Measurements from ENCODE around the gene C1GALT1C1. TPM values are rescaled to one million over a fixed set of nuclear protein-coding genes. Genes with fewer than 3 reads are reported as not detected.
"Not testable (repeated sequence)": the region's sequence is repeated elsewhere in the genome, so short reads cannot be mapped to it uniquely, and the experiment has no call there.

Gene C1GALT1C1
- total RNA-seq, 5 donors from 2014 or later (not counting 1 experiment from before 2014, with no cell fraction given), result 6.6 to 18.5 (median 14.8) TPM

DNA sequence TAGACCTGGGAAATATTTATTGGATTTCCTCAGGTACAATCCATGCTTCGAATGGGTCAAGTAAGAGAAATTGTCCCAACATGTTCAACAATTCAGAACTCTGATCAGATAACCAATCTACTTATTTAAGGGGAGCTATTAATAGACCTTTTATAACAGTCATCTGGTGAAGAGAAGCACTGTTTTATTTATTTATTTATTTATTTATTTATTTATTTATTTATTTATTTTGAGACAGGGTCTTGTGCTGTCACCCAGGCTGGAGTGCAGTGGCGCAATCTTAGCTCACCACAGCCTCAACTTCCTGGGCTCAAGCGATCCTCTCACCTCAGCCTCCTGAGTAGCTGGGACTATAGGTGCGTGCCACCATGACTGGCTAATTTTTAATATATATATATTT is 34.7 kb upstream of the C1GALT1C1 start:
- H3K9me3 Mint-ChIP-seq; H3K36me3 Mint-ChIP-seq; H3K4me3 Mint-ChIP-seq; POLR2A ChIA-PET; H3K4me3 ChIP-seq (ENCODE audit: control insufficient read depth in 1 of 2, extremely low read depth in 1 of 2, low read length in 1 of 2); H3K36me3 ChIP-seq (ENCODE audit: control insufficient read depth in 2 of 2, extremely low read depth in 1 of 2, insufficient read depth in 1 of 2, low read length in 1 of 2); H3K4me1 ChIP-seq (ENCODE audit: control insufficient read depth in 1 of 2, extremely low read depth in 1 of 2, insufficient read depth in 2 of 2, low read length in 2 of 2); H3K27me3 Mint-ChIP-seq; H3K9me3 ChIP-seq; H3K4me1 Mint-ChIP-seq; H3K27me3 ChIP-seq (replicated peaks in 1 of 2; ENCODE audit: control insufficient read depth in 2 of 2, extremely low read depth in 1 of 2, insufficient read depth in 2 of 2, low read length in 1 of 2); H3K27ac Mint-ChIP-seq; DNase-seq; ATAC-seq (replicated peaks in 1 of 4); H3K27ac ChIP-seq (ENCODE audit: low read length): not testable (repeated sequence)
- WGBS (ENCODE audit: insufficient coverage), result no CpG with 5 or more reads among the region's 4 CpGs
- CTCF ChIA-PET, result interaction anchor here (0.6 to 1.7 kb wide), 4 partner anchors 104 to 283 kb away, joined by 3 to 6 read pairs (median 4); partner anchors contain the start of gene CUL4B (in 1 of the 2)

DNA sequence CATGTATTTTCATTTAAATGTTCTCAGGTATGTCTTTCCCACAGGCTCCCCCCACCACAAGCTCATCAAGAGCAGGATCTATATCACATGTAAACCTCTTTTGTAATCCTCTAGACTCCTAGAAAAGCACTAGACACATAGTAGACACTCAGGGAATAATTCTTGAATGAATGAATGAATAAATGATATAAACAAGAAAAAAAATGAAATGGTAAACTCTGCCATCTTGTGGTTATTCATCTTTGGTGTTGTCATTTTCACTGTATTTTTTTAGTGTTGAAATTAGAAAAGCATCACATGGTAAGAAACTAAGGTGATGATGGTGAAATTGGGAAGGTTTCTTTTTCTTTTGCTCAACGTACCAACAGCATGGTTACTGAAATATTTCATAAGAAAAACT is 34.2 kb upstream of the C1GALT1C1 start:
- Histone ChIP-seq H3K36me3 (ENCODE audit: control insufficient read depth in 2 of 2, extremely low read depth in 1 of 2, insufficient read depth in 1 of 2, low read length in 1 of 2) (no peaks in the 10 kb centered on the region), H3K4me1 (ENCODE audit: control insufficient read depth in 1 of 2, extremely low read depth in 1 of 2, insufficient read depth in 2 of 2, low read length in 2 of 2) (peaks cover 0 to 2% of the 10 kb centered on the region in 2 experiments), H3K27ac (ENCODE audit: low read length) (no peak overlapping the region), H3K9me3 (no peaks in the 10 kb centered on the region), H3K27me3 (replicated peaks in 1 of 2; ENCODE audit: control insufficient read depth in 2 of 2, extremely low read depth in 1 of 2, insufficient read depth in 2 of 2, low read length in 1 of 2) (no peaks in the 10 kb centered on the region), H3K4me3 (ENCODE audit: control insufficient read depth in 1 of 2, extremely low read depth in 1 of 2, low read length in 1 of 2) (no peak overlapping the region)
- H3K9me3 Mint-ChIP-seq, result no peaks in the 10 kb centered on the region
- H3K4me1 Mint-ChIP-seq, result no peaks in the 10 kb centered on the region
- peaks cover 0 to 4% of the 10 kb centered on the region in 2 donors for H3K27me3 Mint-ChIP-seq
- POLR2A ChIA-PET, result no interaction called here
- no CpG with 5 or more reads among the region's 1 CpG for WGBS (ENCODE audit: insufficient coverage)
- no peaks in the 10 kb centered on the region for H3K36me3 Mint-ChIP-seq
- ATAC-seq (replicated peaks in 1 of 4), result no peak
- CTCF ChIA-PET, result interaction anchor here (0.6 to 1.7 kb wide), 4 partner anchors 103 to 283 kb away, joined by 3 to 6 read pairs (median 3); partner anchors contain the start of gene CUL4B (in 1 of the 2)
- no peak overlapping the region for H3K27ac Mint-ChIP-seq
- DNase-seq, result peak in 1 of 35 experiments; percentile 43
- no peak overlapping the region for H3K4me3 Mint-ChIP-seq

- CTCF ChIA-PET, result no interaction called here
- ATAC-seq (replicated peaks in 1 of 4), result no peak
- no peak overlapping the region for H3K4me3 Mint-ChIP-seq
Observed at GRCh38 chrX:120662662-120663061, 32.8 kb upstream of the C1GALT1C1 start.

DNA sequence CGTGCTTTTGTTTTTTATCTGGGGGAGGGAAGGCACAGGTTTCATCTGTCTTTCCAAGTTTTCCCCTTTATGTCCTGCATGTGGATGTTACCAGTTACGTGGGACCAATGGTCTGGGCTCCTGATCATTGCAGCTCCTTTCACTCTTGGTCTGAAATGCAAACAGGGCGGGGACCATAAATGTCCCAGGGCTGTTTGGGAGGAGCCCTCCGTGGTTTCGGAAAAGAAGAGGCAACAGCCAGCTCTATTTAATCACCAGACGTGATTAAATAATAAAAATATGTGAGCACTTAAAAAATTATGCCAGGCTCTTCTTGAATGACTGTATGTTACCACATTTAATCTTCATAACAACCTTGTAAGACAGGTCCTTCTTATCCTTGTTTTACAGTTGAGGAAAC is 30.8 kb upstream of the C1GALT1C1 start:
- Histone ChIP-seq H3K4me3 (ENCODE audit: control insufficient read depth in 1 of 2, extremely low read depth in 1 of 2, low read length in 1 of 2) (no peak overlapping the region), H3K36me3 (ENCODE audit: control insufficient read depth in 2 of 2, extremely low read depth in 1 of 2, insufficient read depth in 1 of 2, low read length in 1 of 2) (no peaks in the 10 kb centered on the region), H3K27me3 (replicated peaks in 1 of 2; ENCODE audit: control insufficient read depth in 2 of 2, extremely low read depth in 1 of 2, insufficient read depth in 2 of 2, low read length in 1 of 2) (no peaks in the 10 kb centered on the region), H3K27ac (ENCODE audit: low read length) (no peak overlapping the region), H3K4me1 (ENCODE audit: control insufficient read depth in 1 of 2, extremely low read depth in 1 of 2, insufficient read depth in 2 of 2, low read length in 2 of 2) (peaks cover 0 to 2% of the 10 kb centered on the region in 2 experiments), H3K9me3 (no peaks in the 10 kb centered on the region)
- Mint-ChIP-seq H3K9me3 (peaks cover 0 to 4% (median 0%) of the 10 kb centered on the region in 3 donors), H3K27me3 (peaks cover 0 to 9% of the 10 kb centered on the region in 2 donors), H3K4me1 (no peaks in the 10 kb centered on the region), H3K27ac (no peak overlapping the region), H3K36me3 (no peaks in the 10 kb centered on the region), H3K4me3 (no peak overlapping the region)
- ChIA-PET CTCF (no interaction called here), POLR2A (interaction anchor here (0.6 kb wide), 2 partner anchors 73 to 120 kb away, joined by 3 to 4 read pairs; no protein-coding TSS in a partner anchor)
- no peak for ATAC-seq (replicated peaks in 1 of 4)
- no peak for DNase-seq
- WGBS (ENCODE audit: insufficient coverage), result 100% methylated on average over 1 of the region's 6 CpGs

More at GRCh38 chrX:120662662-120663061, 32.8 kb upstream of the C1GALT1C1 start:
- POLR2A ChIA-PET, result no interaction called here
- DNase-seq, result no peak
- no CpG with 5 or more reads among the region's 5 CpGs for WGBS (ENCODE audit: insufficient coverage)
- no peak overlapping the region for H3K27ac Mint-ChIP-seq
- Histone ChIP-seq H3K4me1 (ENCODE audit: control insufficient read depth in 1 of 2, extremely low read depth in 1 of 2, insufficient read depth in 2 of 2, low read length in 2 of 2) (peaks cover 0 to 2% of the 10 kb centered on the region in 2 experiments), H3K4me3 (ENCODE audit: control insufficient read depth in 1 of 2, extremely low read depth in 1 of 2, low read length in 1 of 2) (no peak overlapping the region), H3K27me3 (replicated peaks in 1 of 2; ENCODE audit: control insufficient read depth in 2 of 2, extremely low read depth in 1 of 2, insufficient read depth in 2 of 2, low read length in 1 of 2) (no peaks in the 10 kb centered on the region), H3K9me3 (no peaks in the 10 kb centered on the region), H3K36me3 (ENCODE audit: control insufficient read depth in 2 of 2, extremely low read depth in 1 of 2, insufficient read depth in 1 of 2, low read length in 1 of 2) (no peaks in the 10 kb centered on the region), H3K27ac (ENCODE audit: low read length) (no peak overlapping the region)
- H3K27me3 Mint-ChIP-seq, result peaks cover 0 to 7% of the 10 kb centered on the region in 2 donors
- H3K9me3 Mint-ChIP-seq, result peaks cover 0 to 3% (median 0%) of the 10 kb centered on the region in 3 donors
- H3K36me3 Mint-ChIP-seq, result no peaks in the 10 kb centered on the region
- no peaks in the 10 kb centered on the region for H3K4me1 Mint-ChIP-seq

DNA sequence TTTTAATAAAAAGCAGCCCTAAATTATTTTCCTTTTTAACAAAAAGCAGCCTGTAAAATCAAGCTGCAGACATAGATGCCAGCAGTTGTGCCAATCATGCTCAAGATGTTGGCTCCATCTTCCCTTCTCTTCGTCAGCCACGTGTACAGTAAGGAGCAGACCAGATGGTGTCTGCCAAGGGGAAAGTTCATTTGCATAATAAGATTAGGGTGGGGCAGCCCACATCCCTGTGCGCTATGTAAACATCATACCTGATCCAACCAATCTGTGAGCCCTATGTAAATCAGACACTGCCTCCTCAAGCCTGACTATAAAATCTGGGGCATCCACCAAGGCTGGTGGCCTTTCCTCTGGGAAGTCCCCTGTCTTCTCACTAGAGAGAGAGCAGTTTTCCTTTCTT is 23.1 kb upstream of the C1GALT1C1 start:
- ATAC-seq (replicated peaks in 1 of 4), result no peak
- Mint-ChIP-seq H3K9me3 (peaks cover 0 to 4% (median 0%) of the 10 kb centered on the region in 3 donors), H3K4me3 (no peak overlapping the region), H3K36me3 (no peaks in the 10 kb centered on the region), H3K27me3 (peaks cover 0 to 9% of the 10 kb centered on the region in 2 donors), H3K27ac (no peak overlapping the region), H3K4me1 (peaks cover 0 to 2% (median 0%) of the 10 kb centered on the region in 3 donors)
- no peaks in the 10 kb centered on the region for H3K4me1 ChIP-seq (ENCODE audit: control insufficient read depth in 1 of 2, extremely low read depth in 1 of 2, insufficient read depth in 2 of 2, low read length in 2 of 2)
- H3K9me3 ChIP-seq, result no peaks in the 10 kb centered on the region
- H3K27ac ChIP-seq (ENCODE audit: low read length), result no peak overlapping the region
- no peaks in the 10 kb centered on the region for H3K27me3 ChIP-seq (replicated peaks in 1 of 2; ENCODE audit: control insufficient read depth in 2 of 2, extremely low read depth in 1 of 2, insufficient read depth in 2 of 2, low read length in 1 of 2)
- WGBS (ENCODE audit: insufficient coverage), result no CpG with 5 or more reads among the region's 3 CpGs
- H3K36me3 ChIP-seq (ENCODE audit: control insufficient read depth in 2 of 2, extremely low read depth in 1 of 2, insufficient read depth in 1 of 2, low read length in 1 of 2), result no peaks in the 10 kb centered on the region
- no peak for DNase-seq
- ChIA-PET CTCF (no interaction called here), POLR2A (no interaction called here)
- no peak overlapping the region for H3K4me3 ChIP-seq (ENCODE audit: control insufficient read depth in 1 of 2, extremely low read depth in 1 of 2, low read length in 1 of 2)

GRCh38 chrX:120652256-120652655 is 22.4 kb upstream of the C1GALT1C1 start:
- ATAC-seq (replicated peaks in 1 of 4); H3K9me3 ChIP-seq; H3K27ac ChIP-seq (ENCODE audit: low read length); H3K9me3 Mint-ChIP-seq; H3K36me3 ChIP-seq (ENCODE audit: control insufficient read depth in 2 of 2, extremely low read depth in 1 of 2, insufficient read depth in 1 of 2, low read length in 1 of 2); H3K4me1 Mint-ChIP-seq; DNase-seq; H3K27me3 ChIP-seq (replicated peaks in 1 of 2; ENCODE audit: control insufficient read depth in 2 of 2, extremely low read depth in 1 of 2, insufficient read depth in 2 of 2, low read length in 1 of 2); H3K4me1 ChIP-seq (ENCODE audit: control insufficient read depth in 1 of 2, extremely low read depth in 1 of 2, insufficient read depth in 2 of 2, low read length in 2 of 2); H3K4me3 ChIP-seq (ENCODE audit: control insufficient read depth in 1 of 2, extremely low read depth in 1 of 2, low read length in 1 of 2); H3K27me3 Mint-ChIP-seq; CTCF ChIA-PET; H3K36me3 Mint-ChIP-seq; H3K27ac Mint-ChIP-seq; H3K4me3 Mint-ChIP-seq; POLR2A ChIA-PET: not testable (repeated sequence)
- WGBS (ENCODE audit: insufficient coverage), result no CpG with 5 or more reads among the region's 1 CpG

- DNase-seq (no peak), ATAC-seq (replicated peaks in 1 of 4) (no peak)
- no peaks in the 10 kb centered on the region for H3K9me3 ChIP-seq
- CTCF ChIA-PET, result no interaction called here
- H3K27me3 Mint-ChIP-seq, result peaks cover 0 to 18% of the 10 kb centered on the region in 2 donors
- POLR2A ChIA-PET, result no interaction called here
- no peak overlapping the region for H3K4me3 Mint-ChIP-seq
- H3K4me1 Mint-ChIP-seq, result peaks cover 0 to 2% (median 0%) of the 10 kb centered on the region in 3 donors
- H3K27ac ChIP-seq (ENCODE audit: low read length), result no peak overlapping the region
- no peaks in the 10 kb centered on the region for H3K9me3 Mint-ChIP-seq
- no peak overlapping the region for H3K4me3 ChIP-seq (ENCODE audit: control insufficient read depth in 1 of 2, extremely low read depth in 1 of 2, low read length in 1 of 2)
- H3K4me1 ChIP-seq (ENCODE audit: control insufficient read depth in 1 of 2, extremely low read depth in 1 of 2, insufficient read depth in 2 of 2, low read length in 2 of 2), result no peaks in the 10 kb centered on the region
- no peak overlapping the region for H3K27ac Mint-ChIP-seq
- no peaks in the 10 kb centered on the region for H3K36me3 ChIP-seq (ENCODE audit: control insufficient read depth in 2 of 2, extremely low read depth in 1 of 2, insufficient read depth in 1 of 2, low read length in 1 of 2)
- 80% methylated on average over 1 of the region's 4 CpGs for WGBS (ENCODE audit: insufficient coverage)
- H3K36me3 Mint-ChIP-seq, result no peaks in the 10 kb centered on the region
- H3K27me3 ChIP-seq (replicated peaks in 1 of 2; ENCODE audit: control insufficient read depth in 2 of 2, extremely low read depth in 1 of 2, insufficient read depth in 2 of 2, low read length in 1 of 2), result no peaks in the 10 kb centered on the region
Observed at GRCh38 chrX:120647127-120647526, 17.3 kb upstream of the C1GALT1C1 start.

Measured in T-cell (primary cell).